DND-41 (cell line): Measurements from ENCODE around the gene FGFR3.

ENCODE experiments used
- EZH2 ChIP-seq: IDR thresholded peaks from 3 replicates; pipeline ENCODE4 v1.6.1; 2012; ENCODE audit warnings: borderline replicate concordance, low read depth, mild to moderate bottlenecking, moderate library complexity, low read length, inconsistent platforms; ENCODE audit not compliant: severe bottlenecking
- TF ChIP-seq, protein P1 (sequence below): IDR thresholded peaks from 2 replicates; pipeline ENCODE4 v1.5.1; 2012; ENCODE audit warnings: borderline replicate concordance, low read length, moderate library complexity, mild to moderate bottlenecking; ENCODE audit not compliant: poor library complexity, severe bottlenecking; ENCODE audit errors: extremely low read depth

DNA sequence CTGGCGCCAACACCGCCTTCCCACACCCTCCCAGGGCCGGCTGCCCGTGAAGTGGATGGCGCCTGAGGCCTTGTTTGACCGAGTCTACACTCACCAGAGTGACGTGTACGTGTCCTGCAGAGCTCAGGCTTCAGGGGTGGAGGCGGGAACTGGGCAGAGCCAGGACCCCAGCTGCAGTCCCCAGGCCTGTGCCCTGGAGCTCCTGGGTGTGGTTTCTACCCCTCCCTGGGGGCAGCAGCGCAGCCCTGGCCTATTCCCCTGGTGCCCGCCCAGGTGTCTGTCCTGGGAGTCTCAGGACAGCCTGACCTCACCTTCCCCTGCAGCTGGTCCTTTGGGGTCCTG lies 13.1 kb downstream of the FGFR3 start:
- TF ChIP-seq, protein P1, sequence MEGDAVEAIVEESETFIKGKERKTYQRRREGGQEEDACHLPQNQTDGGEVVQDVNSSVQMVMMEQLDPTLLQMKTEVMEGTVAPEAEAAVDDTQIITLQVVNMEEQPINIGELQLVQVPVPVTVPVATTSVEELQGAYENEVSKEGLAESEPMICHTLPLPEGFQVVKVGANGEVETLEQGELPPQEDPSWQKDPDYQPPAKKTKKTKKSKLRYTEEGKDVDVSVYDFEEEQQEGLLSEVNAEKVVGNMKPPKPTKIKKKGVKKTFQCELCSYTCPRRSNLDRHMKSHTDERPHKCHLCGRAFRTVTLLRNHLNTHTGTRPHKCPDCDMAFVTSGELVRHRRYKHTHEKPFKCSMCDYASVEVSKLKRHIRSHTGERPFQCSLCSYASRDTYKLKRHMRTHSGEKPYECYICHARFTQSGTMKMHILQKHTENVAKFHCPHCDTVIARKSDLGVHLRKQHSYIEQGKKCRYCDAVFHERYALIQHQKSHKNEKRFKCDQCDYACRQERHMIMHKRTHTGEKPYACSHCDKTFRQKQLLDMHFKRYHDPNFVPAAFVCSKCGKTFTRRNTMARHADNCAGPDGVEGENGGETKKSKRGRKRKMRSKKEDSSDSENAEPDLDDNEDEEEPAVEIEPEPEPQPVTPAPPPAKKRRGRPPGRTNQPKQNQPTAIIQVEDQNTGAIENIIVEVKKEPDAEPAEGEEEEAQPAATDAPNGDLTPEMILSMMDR = no peak
- TF ChIP-seq EZH2 = no peak
